EL (cell line): ENCODE data around the gene TMEM43.

ENCODE experiments used
- DNase-seq: peaks from one replicate; pipeline ENCODE4 v3.0.0-alpha.2; 2016

The TMEM43 gene

DNA sequence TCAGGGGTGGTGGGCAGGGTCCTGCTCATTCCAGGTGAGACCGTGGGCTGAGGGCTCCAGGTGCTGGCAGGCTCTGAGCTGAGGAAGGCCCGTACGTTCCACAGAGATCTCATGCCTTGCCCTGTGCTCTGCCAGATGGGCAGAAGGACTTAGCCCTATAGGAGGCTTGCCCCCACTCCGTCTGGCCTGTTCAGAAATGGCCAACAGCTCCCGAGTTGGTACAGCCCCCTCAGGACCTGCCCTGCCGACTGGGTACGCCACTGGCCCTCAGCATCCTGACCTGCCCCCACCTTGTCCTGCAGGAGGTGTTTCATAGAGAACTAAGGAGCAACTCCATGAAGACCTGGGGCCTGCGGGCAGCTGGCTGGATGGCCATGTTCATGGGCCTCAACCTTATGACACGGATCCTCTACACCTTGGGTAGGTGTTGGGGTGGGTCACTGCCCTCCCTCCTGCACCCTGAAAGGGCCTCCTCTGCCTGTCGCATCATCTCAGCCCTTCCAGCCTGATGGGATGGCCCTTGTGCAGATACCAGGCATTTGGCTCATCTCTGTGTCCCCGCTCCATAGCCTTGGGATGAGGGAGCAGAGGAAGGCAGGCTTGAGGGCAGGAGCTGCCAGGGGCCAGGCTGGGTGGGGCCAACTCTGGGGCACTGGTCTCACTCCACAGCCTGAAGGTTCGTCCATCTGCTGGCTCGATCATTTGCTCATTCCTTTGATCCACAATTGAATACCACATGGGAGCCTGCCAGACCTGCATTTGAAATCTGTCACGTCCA lies 14.2 kb downstream of the TMEM43 start:
- no peak for DNase-seq

DNA sequence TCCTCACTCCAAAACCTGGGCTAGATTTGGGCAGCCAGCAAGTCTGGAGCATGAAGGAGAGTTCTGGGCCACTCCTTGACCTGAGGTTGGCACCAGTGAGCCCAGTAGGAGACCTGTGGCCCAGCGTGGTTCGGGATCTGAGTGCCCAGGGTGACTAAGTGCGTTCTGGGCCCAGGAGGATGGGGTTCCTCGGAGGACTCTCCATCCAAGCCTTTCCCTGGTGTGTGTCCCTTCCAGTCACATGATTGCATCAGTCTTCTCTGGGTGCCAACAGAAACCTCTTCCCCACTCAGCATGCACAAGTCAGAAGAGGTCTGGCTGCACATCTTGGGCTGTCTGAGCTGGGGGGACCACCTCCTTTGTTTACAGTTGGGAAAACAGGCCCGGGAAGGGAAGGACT lies 14.9 kb downstream of the TMEM43 start:
- DNase-seq, result no peak

DNA sequence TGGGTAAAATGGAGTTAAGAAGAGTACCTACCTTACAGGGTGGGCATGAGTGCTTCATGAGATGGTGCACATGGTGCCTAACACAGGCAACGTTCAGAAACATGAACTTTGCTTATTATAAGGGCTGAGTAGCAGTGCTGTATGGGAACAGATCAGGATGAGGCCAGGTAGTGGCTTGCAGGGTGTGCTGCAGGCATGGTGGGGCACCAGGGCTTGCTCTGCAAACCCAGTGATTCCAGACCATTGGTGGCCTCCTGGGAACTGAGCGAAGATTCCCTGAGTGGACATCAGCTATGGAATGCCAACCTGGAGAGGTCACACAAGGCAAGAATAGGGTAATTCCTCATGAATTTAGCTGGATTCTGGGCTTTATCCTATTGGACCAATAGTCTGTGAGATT lies 15.8 kb downstream of the TMEM43 start:
- no peak for DNase-seq

DNA sequence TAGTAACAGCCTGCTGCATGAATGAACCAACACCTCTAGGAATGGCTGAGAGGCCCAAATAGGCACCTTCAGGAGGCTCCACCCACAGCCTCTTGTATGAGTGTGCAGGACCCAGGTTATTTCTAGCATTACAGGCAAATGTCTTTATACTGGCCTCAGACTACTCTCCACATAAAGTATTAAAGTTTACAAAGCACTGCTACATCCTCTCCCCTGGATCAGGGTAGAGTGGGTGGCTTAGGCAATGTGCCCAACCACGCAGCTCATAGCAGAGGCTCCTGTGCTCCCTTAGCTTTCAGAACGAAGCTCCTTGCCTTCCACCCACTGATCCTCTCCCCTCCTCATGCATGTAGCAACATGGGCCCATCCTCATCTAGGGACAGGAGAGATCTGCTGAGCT lies 16.3 kb downstream of the TMEM43 start:
- peak; percentile 19 for DNase-seq

DNA sequence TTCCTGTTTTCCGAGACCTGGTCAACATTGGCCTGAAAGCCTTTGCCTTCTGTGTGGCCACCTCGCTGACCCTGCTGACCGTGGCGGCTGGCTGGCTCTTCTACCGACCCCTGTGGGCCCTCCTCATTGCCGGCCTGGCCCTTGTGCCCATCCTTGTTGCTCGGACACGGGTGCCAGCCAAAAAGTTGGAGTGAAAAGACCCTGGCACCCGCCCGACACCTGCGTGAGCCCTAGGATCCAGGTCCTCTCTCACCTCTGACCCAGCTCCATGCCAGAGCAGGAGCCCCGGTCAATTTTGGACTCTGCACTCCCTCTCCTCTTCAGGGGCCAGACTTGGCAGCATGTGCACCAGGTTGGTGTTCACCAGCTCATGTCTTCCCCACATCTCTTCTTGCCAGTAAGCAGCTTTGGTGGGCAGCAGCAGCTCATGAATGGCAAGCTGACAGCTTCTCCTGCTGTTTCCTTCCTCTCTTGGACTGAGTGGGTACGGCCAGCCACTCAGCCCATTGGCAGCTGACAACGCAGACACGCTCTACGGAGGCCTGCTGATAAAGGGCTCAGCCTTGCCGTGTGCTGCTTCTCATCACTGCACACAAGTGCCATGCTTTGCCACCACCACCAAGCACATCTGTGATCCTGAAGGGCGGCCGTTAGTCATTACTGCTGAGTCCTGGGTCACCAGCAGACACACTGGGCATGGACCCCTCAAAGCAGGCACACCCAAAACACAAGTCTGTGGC lies 16.9 kb downstream of the TMEM43 start:
- no peak for DNase-seq

DNA sequence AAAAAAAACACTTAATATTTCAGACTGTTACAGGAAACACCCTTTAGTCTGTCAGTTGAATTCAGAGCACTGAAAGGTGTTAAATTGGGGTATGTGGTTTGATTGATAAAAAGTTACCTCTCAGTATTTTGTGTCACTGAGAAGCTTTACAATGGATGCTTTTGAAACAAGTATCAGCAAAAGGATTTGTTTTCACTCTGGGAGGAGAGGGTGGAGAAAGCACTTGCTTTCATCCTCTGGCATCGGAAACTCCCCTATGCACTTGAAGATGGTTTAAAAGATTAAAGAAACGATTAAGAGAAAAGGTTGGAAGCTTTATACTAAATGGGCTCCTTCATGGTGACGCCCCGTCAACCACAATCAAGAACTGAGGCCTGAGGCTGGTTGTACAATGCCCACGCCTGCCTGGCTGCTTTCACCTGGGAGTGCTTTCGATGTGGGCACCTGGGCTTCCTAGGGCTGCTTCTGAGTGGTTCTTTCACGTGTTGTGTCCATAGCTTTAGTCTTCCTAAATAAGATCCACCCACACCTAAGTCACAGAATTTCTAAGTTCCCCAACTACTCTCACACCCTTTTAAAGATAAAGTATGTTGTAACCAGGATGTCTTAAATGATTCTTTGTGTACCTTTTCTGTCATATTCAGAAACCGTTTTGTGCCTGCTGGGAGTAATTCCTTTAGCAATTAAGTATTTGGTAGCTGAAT lies 17.9 kb downstream of the TMEM43 start:
- no peak for DNase-seq

DNA sequence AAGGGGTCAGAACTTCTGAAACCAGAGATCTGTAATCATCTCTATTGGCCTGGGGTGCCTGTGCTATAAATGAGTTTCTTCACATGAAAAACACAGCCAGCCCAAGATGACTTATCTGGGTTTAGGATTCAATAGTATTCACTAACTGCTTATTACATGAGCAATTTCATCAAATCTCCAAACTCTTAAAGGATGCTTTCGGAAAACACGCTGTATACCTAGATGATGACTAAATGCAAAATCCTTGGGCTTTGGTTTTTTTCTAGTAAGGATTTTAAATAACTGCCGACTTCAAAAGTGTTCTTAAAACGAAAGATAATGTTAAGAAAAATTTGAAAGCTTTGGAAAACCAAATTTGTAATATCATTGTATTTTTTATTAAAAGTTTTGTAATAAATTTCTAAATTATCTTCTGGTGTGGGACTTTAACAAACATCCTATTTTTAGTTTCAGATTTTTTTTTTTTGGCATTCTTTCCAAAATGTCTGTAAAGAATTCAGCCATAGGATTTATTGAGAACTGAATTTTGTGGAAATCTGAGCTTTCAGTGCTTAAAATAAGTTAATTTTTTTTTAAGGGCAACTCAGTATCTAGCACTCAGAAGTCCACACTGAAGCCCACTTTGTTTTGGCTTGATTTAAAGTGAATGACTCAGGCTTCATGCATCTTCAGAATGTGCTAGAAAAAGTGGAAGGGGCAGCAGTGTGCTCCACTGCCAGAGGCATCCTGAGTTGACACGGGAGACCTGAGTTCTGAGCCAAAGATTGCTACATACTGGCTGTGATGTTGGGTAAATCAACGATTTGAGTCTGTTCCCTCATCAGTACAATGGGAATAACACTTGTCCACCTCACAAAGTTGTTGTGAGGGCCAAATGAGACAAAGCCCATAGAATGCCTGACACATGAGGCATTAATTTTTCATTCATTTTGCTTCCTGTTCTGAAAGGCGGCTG lies 18.7 kb downstream of the TMEM43 start:
- DNase-seq, result peak; percentile 97

DNA sequence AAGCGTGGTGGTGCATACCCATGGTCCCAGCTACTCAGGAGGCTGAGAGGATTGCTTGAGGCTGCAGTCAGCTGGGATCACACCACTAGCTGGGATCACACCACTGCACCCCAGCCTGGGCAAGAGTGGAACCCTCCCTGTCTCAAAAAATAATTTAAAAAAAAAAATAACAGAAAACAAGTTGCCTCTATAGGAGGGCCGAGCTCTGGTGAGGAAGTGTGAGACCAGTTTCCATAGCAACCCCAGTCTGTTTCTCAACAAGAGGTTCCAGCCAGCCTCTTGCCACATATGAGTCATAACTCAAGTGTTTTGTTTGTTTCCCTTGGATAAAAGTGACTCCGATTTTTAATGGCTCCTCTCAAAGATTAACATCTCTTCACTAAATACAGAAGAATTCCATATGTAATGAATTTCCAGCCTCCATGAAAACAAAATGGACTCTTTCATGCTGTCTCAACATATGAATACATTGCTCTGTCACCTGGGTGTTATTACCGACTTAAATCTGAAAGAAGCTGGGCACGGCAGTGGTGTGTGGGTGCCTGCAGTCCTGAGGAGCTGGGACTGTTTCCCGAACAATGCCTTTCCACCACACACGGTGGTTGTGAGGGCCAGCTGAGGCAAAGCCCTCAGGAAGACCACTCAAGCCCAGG lies 19.7 kb downstream of the TMEM43 start:
- DNase-seq, result peak; percentile 97

DNA sequence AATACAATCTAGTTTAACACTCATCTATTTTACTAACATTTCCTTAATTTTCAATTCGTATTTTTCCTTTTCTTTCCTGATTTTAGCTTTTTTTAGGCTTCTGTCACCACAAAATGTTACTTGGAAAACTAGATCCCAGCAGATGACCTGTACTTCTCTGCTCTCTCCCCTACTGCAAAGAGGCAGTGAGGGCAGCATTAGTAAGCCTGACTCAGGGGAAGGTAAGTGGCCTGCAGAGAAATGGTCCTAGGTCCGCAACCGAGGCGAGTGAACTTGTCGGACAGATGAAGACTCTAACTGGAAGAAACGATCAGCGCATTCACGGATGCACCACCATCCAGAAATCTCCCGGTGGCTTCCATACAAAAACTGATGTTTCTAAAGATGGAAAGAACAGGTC lies 20.4 kb downstream of the TMEM43 start:
- DNase-seq, result peak; percentile 25

DNA sequence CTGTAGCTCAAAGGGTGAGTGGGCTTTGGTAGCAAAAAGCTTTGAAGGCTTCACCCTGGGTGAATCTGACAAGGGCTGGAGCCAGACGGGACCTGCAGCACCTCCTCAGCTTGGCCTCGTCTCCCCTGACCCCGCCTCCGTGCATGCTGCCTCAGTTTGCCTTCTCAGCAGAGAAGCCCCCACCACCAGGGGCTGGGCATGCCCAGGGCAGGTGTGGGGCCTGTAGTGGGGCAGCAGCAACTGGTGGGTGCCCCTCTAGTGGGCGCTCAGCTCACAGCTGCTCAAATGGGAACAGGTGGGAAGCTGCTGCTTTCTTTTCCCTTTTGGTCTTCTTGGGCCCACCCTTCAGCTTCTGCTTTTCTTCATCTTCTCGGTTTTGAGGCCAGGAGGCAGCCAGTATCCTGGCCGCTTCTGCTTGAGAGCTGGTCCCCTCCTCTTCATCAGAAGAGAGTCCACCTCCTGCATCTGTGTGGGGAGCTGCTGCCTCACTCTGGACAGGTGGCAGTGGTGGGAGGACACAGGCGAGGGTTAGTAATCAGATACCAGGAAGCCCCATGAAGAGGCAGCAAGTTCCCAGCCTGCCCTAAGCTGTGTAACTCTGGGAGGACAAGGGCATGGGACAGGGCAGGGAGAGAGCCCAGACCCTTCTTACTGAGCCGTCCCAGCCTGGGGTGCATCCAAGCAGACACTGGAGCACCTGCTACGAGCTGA lies 21.0 kb downstream of the TMEM43 start:
- no peak for DNase-seq

DNA sequence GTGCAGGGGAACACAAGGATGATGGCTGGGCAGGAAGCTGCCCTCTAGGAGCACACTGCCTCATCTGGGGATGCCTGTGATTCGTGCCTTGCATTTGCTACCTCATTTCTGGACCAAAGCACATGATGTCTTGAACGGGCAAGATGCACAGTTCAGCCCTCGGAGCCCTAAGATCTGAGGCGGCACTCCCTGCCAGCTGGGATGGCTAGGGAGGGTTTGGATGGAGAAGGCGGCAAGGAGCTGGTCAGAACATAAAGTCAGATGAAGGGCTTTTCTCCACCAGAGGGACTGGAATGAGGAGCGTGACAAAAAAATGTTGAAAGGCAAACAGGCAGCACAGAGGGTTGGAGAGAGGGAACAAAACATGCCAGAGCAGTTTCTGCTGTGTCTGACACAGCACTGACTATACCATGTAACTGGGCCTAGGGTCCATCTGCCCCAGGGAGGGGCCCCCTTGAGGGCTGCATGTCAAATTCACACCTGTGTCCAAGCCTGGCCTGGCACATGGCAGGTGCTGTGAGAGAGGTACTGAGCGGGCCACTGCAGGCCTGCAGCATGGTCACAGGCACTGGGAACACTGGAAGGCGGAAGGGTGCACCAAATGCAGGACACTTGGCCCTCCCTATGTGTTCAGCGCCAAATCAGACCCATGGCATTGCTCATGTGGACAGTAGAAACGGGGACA lies 21.7 kb downstream of the TMEM43 start:
- no peak for DNase-seq

DNA sequence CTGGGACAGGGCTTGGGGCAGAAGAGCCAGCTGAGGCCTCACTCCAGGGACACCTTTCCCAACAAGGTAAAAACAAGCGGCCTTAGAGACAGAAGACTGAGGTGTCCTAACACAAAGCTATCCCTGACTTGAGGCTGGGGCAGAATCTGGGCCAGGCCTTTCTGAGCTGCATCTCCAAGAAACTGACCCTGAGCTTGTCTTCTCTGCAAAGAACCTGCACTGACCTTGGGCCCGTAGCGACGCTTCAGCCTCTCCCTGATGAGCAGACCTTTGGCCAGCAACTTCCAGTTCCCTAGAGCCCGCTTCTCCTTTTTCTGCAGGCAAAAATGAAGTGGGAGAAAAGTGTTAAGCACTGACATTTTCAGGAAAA lies 22.2 kb downstream of the TMEM43 start:
- DNase-seq, result no peak

DNA sequence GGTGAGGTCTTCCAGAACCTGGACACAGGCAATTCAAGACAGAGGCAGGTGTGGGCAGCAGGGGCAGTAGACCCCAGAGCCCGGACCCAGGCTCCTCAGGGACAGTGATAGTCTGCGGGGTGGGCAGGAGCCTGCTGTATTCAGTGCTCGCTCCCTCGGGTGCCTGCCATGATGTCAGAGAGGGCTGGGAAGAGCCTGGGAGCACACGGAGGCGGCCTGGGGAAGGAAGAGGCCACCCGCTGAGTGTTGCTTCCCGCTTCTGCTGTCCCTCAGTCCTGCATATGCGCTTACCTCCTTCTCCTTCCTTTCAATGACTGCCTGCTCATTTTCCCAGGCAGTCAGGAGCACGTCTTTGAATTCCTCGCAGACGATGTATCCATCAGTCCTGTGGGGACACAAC lies 22.8 kb downstream of the TMEM43 start:
- no peak for DNase-seq

DNA sequence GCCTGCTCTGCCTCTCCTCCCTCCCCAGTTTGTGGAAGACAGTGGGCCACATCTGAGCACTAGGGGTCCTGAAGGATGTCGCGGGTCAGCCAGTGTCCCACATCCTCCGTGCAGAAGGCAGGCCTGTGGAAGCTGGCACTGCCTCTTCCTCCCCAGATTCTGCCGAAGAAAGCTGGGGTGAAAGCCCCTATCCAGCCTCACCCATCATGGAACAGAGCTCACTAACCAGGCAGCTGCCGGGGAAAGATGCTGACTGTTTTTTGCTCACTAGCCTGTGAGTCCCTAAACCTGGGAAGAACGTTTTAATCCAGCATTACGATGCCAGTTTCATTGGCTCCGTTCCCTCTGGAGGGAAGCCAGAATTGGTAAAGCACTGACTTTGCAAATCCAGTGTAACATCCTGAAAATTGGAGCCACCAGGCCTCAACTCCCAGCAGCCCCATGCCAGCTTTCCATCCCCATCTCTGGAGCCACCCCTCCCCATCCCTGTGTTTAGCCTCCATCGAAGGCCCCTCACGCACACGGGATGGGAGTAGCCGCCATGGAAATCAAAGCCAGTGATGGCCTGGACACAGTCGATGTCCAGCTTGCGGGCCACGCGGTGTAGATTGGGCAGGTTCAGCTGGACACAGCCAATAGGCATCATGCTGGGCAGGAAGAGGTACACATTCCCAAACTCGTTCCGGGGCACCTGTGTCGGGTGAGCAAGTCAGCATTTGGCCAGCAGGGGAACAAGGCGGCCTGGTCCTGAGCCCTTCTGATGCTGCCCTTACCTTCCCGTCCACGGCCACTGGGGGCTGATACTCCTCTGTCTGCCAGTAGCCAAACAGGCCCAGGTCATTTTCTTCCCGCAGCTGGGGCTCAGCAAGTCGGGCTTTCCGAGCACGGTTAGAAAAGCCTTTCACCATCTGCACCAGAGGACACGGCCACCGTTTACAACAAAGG lies 23.5 kb downstream of the TMEM43 start:
- DNase-seq, result no peak

DNA sequence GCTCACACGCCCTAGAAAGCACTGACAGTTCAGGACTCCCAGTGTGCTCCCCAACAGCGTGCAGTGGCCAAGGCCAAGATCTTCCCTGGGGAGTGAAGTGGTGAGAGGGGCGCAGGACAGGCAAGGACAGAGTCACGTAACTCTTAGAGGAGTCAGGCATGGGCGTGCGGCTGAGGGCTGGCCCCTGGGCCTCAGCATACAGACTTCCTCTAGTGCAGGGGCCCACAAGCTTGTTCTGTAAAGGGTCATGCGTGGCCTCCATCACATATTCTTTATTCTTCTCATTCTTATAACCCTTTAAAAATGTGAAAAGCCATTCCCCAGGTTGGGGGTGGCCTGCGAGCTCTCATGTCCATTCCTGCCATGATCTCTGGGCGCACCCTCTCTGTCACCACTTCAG lies 25.2 kb downstream of the TMEM43 start:
- no peak for DNase-seq

DNA sequence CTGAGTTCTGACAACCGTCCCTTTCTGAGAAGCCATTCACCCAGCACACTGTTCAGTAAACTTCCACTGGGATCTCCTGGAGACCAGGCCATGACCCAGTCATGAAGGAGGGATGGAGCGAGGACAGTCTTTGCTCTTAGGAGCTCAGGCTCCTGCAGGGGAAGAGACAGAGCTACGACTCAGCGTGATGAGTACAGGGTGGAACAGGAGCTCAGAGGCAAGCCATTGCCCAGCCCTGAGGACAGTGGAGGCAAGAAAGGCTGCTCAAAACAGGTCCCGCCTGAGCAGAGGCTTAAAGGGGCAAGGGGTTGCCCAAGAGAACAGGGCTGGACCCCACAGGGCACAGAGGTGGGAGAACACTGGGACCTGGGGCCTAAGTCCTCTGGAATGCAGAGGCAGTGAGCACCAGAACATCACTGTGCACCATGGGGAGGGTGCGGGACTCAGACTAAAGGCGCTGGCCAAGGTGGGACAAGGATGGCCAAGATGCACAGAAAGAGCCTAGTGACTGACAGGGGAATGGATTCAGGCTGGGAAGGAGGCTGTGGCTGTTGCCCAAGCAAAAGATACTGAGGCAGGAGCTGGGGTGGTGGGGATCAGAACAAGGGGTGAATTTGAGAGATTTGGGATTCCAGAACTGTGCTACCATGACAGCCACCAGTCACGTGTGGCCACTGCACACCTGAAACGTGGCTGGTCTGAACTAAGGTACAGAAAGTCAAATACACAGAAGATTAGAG lies 25.8 kb downstream of the TMEM43 start:
- peak; percentile 18 for DNase-seq

DNA sequence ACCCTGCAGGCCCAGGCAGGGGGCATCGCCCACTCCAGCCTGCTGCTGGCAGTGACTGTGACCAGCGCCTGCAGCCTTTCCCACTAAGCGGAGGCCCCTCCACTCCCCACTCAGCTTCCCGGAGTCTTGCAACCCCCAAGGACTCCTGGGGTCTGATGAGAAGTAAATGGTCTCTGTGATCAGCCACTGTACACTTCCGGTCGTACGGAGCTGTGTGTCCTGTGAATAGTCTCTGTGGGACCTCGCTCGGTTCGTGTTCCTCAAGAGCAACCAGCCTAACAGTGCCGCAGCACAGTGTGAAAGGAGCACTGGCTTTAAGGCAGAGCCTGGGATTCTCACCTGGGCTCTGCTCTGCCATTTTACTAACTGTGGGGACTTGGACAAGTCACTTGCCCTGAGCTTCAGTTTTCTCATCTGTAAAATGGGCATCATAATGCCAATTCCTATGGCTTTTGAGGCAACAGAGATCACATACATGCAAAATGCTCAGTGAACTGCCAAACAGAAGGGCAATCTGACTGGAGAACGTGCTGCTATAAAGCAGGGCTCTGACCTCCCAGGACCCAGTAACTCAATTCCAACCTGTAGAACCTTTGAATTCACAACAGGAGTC lies 26.7 kb downstream of the TMEM43 start:
- DNase-seq, result no peak

DNA sequence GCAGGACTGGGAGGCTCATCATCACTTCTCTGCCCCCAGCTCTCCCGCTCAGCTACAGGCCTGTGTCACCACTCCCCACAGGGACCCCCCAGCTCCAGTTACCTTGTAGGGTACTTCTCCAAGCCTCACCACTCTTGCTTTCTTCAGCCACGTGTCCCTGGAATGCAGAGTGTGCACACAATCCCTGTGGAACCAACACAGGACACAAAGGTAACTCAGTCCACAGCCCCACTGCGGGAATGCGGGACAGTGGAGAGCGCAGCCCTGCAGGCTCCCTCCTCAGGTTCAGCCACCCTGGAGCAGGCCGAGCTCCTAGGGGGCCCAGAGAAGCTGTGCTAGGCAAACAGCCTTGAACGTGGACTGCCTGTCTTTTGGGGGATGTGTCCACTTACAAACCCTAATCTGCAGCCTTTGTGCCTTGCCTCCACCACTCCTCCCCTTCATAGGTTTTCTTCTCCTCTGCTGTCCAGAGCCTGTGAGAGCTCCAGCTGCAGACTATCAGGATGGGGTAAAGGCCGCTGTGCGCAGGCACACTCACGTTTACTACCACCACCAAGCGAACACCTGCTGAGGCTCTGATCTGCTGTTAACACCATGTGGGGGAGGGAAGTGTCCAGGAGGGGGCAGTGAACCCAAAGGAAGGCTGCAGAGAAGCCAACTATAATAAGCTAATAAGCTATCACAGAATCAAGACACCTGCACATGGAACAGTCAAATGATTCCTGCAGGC lies 27.5 kb downstream of the TMEM43 start:
- no peak for DNase-seq
